Ishikawa (cell line): ENCODE results near the gene RECK.

ENCODE experiments used
- CEBPB ChIP-seq: IDR thresholded peaks from 2 replicates; pipeline ENCODE4 v1.6.1; 2012
- CREB1 ChIP-seq: IDR thresholded peaks from 2 replicates; pipeline ENCODE4 v1.6.1; 2012; ENCODE audit warnings: low read depth
- EGR1 ChIP-seq: IDR thresholded peaks from 2 replicates; pipeline ENCODE4 v1.6.1; 2012
- EP300 ChIP-seq: IDR thresholded peaks from 2 replicates; pipeline ENCODE4 v1.6.1; 2012; ENCODE audit warnings: borderline replicate concordance
- FOXM1 ChIP-seq: IDR thresholded peaks from 2 replicates; pipeline ENCODE4 v1.6.1; 2012; ENCODE audit warnings: low read depth, borderline replicate concordance
- MAX ChIP-seq: IDR thresholded peaks from 2 replicates; pipeline ENCODE4 v1.6.1; 2012
- NFIC ChIP-seq: IDR thresholded peaks from 2 replicates; pipeline ENCODE4 v1.6.1; 2012
- RAD21 ChIP-seq: IDR thresholded peaks from 2 replicates; pipeline ENCODE4 v1.6.1; 2012; ENCODE audit warnings: low read depth
- TAF1 ChIP-seq: IDR thresholded peaks from 2 replicates; pipeline ENCODE4 v1.6.1; 2012; ENCODE audit warnings: low read depth, mild to moderate bottlenecking
- TCF12 ChIP-seq: IDR thresholded peaks from 2 replicates; pipeline ENCODE4 v1.6.1; 2012; ENCODE audit warnings: low read depth
- TEAD4 ChIP-seq: IDR thresholded peaks from 2 replicates; pipeline ENCODE4 v1.6.1; 2012
- USF1 ChIP-seq: IDR thresholded peaks from 2 replicates; pipeline ENCODE4 v1.6.1; 2012
- YY1 ChIP-seq: IDR thresholded peaks from 2 replicates; pipeline ENCODE4 v1.6.1; 2012; ENCODE audit warnings: low read depth
- ZBTB7A ChIP-seq: IDR thresholded peaks from 2 replicates; pipeline ENCODE4 v1.6.1; 2012; ENCODE audit warnings: low read depth
- TF ChIP-seq, protein P1 (sequence below): IDR thresholded peaks from 2 replicates; pipeline ENCODE4 v1.6.1; 2012; ENCODE audit warnings: low read depth, mild to moderate bottlenecking

The RECK gene

GRCh38 chr9:36006549-36007315 lies 30.0 kb upstream of the RECK start:
- TF ChIP-seq FOXM1 (no peak), NFIC (no peak), RAD21 (no peak), EGR1 (no peak), CREB1 (no peak), USF1 (no peak)

GRCh38 chr9:36007316-36007708 lies 29.4 kb upstream of the RECK start:
- TF ChIP-seq NFIC, result no peak
- TF ChIP-seq FOXM1, result no peak
- no peak for TF ChIP-seq YY1
- TF ChIP-seq, protein P1, sequence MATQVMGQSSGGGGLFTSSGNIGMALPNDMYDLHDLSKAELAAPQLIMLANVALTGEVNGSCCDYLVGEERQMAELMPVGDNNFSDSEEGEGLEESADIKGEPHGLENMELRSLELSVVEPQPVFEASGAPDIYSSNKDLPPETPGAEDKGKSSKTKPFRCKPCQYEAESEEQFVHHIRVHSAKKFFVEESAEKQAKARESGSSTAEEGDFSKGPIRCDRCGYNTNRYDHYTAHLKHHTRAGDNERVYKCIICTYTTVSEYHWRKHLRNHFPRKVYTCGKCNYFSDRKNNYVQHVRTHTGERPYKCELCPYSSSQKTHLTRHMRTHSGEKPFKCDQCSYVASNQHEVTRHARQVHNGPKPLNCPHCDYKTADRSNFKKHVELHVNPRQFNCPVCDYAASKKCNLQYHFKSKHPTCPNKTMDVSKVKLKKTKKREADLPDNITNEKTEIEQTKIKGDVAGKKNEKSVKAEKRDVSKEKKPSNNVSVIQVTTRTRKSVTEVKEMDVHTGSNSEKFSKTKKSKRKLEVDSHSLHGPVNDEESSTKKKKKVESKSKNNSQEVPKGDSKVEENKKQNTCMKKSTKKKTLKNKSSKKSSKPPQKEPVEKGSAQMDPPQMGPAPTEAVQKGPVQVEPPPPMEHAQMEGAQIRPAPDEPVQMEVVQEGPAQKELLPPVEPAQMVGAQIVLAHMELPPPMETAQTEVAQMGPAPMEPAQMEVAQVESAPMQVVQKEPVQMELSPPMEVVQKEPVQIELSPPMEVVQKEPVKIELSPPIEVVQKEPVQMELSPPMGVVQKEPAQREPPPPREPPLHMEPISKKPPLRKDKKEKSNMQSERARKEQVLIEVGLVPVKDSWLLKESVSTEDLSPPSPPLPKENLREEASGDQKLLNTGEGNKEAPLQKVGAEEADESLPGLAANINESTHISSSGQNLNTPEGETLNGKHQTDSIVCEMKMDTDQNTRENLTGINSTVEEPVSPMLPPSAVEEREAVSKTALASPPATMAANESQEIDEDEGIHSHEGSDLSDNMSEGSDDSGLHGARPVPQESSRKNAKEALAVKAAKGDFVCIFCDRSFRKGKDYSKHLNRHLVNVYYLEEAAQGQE, result no peak

DNA sequence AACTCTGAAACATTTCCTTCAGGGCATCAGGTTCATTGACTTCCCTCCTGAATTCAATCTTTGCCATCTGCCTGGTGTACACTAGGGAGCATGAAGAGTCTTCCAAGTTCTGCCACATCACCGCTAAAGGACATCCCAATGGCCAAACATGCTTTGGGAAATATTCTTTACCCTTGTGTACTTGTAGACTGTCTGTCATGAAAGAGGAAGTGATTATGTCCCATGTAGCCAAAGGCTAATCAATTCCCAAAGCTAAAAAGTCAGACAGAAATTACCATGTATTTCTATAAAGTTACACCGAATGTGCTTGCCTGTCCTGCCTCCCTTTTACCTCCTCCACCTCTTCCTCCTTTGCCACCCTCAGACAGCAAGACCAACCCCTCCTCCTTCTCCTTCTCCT lies 28.9 kb upstream of the RECK start:
- TF ChIP-seq EGR1, result no peak
- TF ChIP-seq TCF12, result no peak
- TF ChIP-seq USF1, result no peak
- no peak for TF ChIP-seq RAD21
- TF ChIP-seq TAF1, result no peak
- TF ChIP-seq, protein P1, result no peak
- no peak for TF ChIP-seq EP300
- no peak for TF ChIP-seq ZBTB7A
- no peak for TF ChIP-seq NFIC
- no peak for TF ChIP-seq CEBPB
- TF ChIP-seq YY1, result no peak
- no peak for TF ChIP-seq FOXM1
- TF ChIP-seq CREB1, result no peak
- TF ChIP-seq MAX, result no peak
- TF ChIP-seq TEAD4, result no peak

DNA sequence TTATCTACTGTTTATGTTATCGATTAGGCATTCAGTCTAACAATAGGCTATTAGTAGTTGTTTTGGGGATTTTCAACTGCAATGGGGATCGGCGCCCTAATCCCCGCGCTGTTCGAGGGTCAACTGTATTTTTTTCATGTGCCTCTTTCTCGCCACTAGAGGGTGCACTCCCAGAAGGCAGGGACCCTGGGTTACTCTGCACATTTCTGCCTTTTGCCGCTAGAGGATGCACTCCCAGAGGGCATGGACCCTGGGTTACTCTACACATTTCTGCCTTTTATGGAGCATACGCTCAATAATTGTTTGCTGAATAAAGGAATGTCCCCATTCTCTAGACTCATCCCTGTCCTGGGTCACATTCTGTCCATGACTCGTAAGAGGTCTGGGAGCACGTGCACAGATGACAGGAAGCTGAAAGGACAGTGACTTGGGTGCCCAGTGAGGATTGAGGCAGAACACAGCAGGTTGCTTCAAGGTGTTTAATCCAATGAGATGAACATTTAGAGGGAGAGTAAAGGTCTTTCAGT lies 27.9 kb upstream of the RECK start:
- TF ChIP-seq TAF1 (no peak), RAD21 (peak; percentile 52), TCF12 (no peak), NFIC (no peak)

GRCh38 chr9:36011379-36011778 lies 25.3 kb upstream of the RECK start:
- TF ChIP-seq, protein P1, result no peak
- TF ChIP-seq CEBPB (no peak), MAX (no peak), EP300 (no peak), YY1 (no peak), CREB1 (no peak), NFIC (no peak), ZBTB7A (no peak), TAF1 (no peak), FOXM1 (no peak), EGR1 (no peak), USF1 (no peak), TCF12 (no peak), RAD21 (no peak), TEAD4 (no peak)
